WTC11 (cell line): ENCODE measurements around the gene TRIM45.

Source experiments
- CBFB ChIP-seq: sonication (generic); formaldehyde crosslinking; IDR thresholded peaks from 2 replicates; pipeline ENCODE4 v1.8.1; 2022; ENCODE audit warnings: mild to moderate bottlenecking, low read depth, missing genetic modification reagents
- CREM ChIP-seq: sonication (generic); formaldehyde crosslinking; IDR thresholded peaks from 2 replicates; pipeline ENCODE4 v1.8.1; 2022; ENCODE audit warnings: mild to moderate bottlenecking, missing genetic modification reagents, moderate library complexity
- ESRRA ChIP-seq: sonication (generic); formaldehyde crosslinking; IDR thresholded peaks from 2 replicates; pipeline ENCODE4 v1.8.1; 2022; ENCODE audit warnings: mild to moderate bottlenecking, missing genetic modification reagents, borderline replicate concordance
- JUN ChIP-seq: sonication (generic); formaldehyde crosslinking; IDR thresholded peaks from 2 replicates; pipeline ENCODE4 v1.8.0; 2023; ENCODE audit warnings: mild to moderate bottlenecking, missing genetic modification reagents
- NFE2L1 ChIP-seq: sonication (generic); formaldehyde crosslinking; IDR thresholded peaks from 2 replicates; pipeline ENCODE4 v1.8.1; 2023; ENCODE audit warnings: missing genetic modification reagents
- RORB ChIP-seq: fragments of 250-450 bp; sonication (Bioruptor Pico); IDR thresholded peaks from 2 replicates; pipeline ENCODE4 v1.9.0; 2021; ENCODE audit warnings: mild to moderate bottlenecking
- ZBTB21 ChIP-seq: sonication (generic); formaldehyde crosslinking; IDR thresholded peaks from 2 replicates; pipeline ENCODE4 v1.8.1; 2023; ENCODE audit warnings: mild to moderate bottlenecking, missing genetic modification reagents, borderline replicate concordance
- ZNF671 ChIP-seq: fragments of 250-450 bp; sonication (Bioruptor Pico); IDR thresholded peaks from 2 replicates; pipeline ENCODE4 v1.8.0; 2021; ENCODE audit warnings: mild to moderate bottlenecking
- ZSCAN18 ChIP-seq: fragments of 250-450 bp; sonication (Bioruptor Pico); IDR thresholded peaks from 2 replicates; pipeline ENCODE4 v2.1.2; 2022; ENCODE audit warnings: mild to moderate bottlenecking, moderate library complexity
- TF ChIP-seq, protein P1 (sequence below): sonication (generic); formaldehyde crosslinking; IDR thresholded peaks from 2 replicates; pipeline ENCODE4 v1.8.1; 2023; ENCODE audit warnings: mild to moderate bottlenecking, missing genetic modification reagents, moderate library complexity
- TF ChIP-seq, protein P2 (sequence below): sonication (generic); formaldehyde crosslinking; IDR thresholded peaks from 2 replicates; pipeline ENCODE4 v1.8.0; 2022; ENCODE audit warnings: mild to moderate bottlenecking, missing genetic modification reagents
- TF ChIP-seq, protein P3 (sequence below): sonication (generic); formaldehyde crosslinking; IDR thresholded peaks from 2 replicates; pipeline ENCODE4 v1.8.1; 2023; ENCODE audit warnings: mild to moderate bottlenecking, missing genetic modification reagents
- TF ChIP-seq, protein P4 (sequence below): fragments of 200-600 bp; IDR thresholded peaks from 2 replicates; pipeline ENCODE4 v1.8.0; 2022; ENCODE audit warnings: antibody characterized with exemption
- TF ChIP-seq, protein P5 (sequence below): sonication (generic); formaldehyde crosslinking; IDR thresholded peaks from 2 replicates; pipeline ENCODE4 v1.8.0; 2023; ENCODE audit warnings: mild to moderate bottlenecking, missing genetic modification reagents

- TF ChIP-seq, protein P1, sequence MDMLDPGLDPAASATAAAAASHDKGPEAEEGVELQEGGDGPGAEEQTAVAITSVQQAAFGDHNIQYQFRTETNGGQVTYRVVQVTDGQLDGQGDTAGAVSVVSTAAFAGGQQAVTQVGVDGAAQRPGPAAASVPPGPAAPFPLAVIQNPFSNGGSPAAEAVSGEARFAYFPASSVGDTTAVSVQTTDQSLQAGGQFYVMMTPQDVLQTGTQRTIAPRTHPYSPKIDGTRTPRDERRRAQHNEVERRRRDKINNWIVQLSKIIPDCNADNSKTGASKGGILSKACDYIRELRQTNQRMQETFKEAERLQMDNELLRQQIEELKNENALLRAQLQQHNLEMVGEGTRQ: no peak
- TF ChIP-seq NFE2L1 (CRISPR knock-in tag) (no peak), ESRRA (CRISPR knock-in tag) (no peak), RORB (CRISPR knock-in tag) (no peak), ZBTB21 (CRISPR knock-in tag) (no peak), JUN (CRISPR knock-in tag) (no peak), ZNF671 (CRISPR knock-in tag) (no peak), CBFB (CRISPR knock-in tag) (no peak), CREM (CRISPR knock-in tag) (no peak), ZSCAN18 (CRISPR knock-in tag) (no peak)
- TF ChIP-seq, protein P2, sequence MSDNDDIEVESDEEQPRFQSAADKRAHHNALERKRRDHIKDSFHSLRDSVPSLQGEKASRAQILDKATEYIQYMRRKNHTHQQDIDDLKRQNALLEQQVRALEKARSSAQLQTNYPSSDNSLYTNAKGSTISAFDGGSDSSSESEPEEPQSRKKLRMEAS (CRISPR knock-in tag): no peak
- TF ChIP-seq, protein P3, sequence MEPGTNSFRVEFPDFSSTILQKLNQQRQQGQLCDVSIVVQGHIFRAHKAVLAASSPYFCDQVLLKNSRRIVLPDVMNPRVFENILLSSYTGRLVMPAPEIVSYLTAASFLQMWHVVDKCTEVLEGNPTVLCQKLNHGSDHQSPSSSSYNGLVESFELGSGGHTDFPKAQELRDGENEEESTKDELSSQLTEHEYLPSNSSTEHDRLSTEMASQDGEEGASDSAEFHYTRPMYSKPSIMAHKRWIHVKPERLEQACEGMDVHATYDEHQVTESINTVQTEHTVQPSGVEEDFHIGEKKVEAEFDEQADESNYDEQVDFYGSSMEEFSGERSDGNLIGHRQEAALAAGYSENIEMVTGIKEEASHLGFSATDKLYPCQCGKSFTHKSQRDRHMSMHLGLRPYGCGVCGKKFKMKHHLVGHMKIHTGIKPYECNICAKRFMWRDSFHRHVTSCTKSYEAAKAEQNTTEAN (CRISPR knock-in tag): no peak
- TF ChIP-seq, protein P4, sequence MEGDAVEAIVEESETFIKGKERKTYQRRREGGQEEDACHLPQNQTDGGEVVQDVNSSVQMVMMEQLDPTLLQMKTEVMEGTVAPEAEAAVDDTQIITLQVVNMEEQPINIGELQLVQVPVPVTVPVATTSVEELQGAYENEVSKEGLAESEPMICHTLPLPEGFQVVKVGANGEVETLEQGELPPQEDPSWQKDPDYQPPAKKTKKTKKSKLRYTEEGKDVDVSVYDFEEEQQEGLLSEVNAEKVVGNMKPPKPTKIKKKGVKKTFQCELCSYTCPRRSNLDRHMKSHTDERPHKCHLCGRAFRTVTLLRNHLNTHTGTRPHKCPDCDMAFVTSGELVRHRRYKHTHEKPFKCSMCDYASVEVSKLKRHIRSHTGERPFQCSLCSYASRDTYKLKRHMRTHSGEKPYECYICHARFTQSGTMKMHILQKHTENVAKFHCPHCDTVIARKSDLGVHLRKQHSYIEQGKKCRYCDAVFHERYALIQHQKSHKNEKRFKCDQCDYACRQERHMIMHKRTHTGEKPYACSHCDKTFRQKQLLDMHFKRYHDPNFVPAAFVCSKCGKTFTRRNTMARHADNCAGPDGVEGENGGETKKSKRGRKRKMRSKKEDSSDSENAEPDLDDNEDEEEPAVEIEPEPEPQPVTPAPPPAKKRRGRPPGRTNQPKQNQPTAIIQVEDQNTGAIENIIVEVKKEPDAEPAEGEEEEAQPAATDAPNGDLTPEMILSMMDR: no peak
- TF ChIP-seq, protein P5, sequence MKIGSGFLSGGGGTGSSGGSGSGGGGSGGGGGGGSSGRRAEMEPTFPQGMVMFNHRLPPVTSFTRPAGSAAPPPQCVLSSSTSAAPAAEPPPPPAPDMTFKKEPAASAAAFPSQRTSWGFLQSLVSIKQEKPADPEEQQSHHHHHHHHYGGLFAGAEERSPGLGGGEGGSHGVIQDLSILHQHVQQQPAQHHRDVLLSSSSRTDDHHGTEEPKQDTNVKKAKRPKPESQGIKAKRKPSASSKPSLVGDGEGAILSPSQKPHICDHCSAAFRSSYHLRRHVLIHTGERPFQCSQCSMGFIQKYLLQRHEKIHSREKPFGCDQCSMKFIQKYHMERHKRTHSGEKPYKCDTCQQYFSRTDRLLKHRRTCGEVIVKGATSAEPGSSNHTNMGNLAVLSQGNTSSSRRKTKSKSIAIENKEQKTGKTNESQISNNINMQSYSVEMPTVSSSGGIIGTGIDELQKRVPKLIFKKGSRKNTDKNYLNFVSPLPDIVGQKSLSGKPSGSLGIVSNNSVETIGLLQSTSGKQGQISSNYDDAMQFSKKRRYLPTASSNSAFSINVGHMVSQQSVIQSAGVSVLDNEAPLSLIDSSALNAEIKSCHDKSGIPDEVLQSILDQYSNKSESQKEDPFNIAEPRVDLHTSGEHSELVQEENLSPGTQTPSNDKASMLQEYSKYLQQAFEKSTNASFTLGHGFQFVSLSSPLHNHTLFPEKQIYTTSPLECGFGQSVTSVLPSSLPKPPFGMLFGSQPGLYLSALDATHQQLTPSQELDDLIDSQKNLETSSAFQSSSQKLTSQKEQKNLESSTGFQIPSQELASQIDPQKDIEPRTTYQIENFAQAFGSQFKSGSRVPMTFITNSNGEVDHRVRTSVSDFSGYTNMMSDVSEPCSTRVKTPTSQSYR (CRISPR knock-in tag): no peak
Observed at GRCh38 chr1:117098287-117098890, 23.2 kb downstream of the TRIM45 start.
